MM.1S (cell line): ENCODE data around the gene NOS1.
"Not testable (repeated sequence)": the region's sequence is repeated elsewhere in the genome, so short reads cannot be mapped to it uniquely, and the experiment has no call there.

Source experiments
- EZH2 ChIP-seq: fragments of 300-600 bp; sonication (generic); optimal IDR thresholded peaks from 2 replicates; pipeline ENCODE3; 2017; ENCODE audit warnings: low read depth, mild to moderate bottlenecking, antibody characterized with exemption, low read length, mixed read lengths
- EZH2phosphoT487 ChIP-seq: fragments of 300-600 bp; sonication (generic); IDR thresholded peaks from 2 replicates; pipeline ENCODE4 v1.6.1; 2018; ENCODE audit warnings: antibody characterized with exemption, low read length
- TF ChIP-seq, protein P1 (sequence below): fragments of 300-600 bp; sonication (generic); IDR thresholded peaks from 2 replicates; pipeline ENCODE4 v1.5.1; 2016; ENCODE audit warnings: antibody characterized with exemption, low read length, mixed read lengths

DNA sequence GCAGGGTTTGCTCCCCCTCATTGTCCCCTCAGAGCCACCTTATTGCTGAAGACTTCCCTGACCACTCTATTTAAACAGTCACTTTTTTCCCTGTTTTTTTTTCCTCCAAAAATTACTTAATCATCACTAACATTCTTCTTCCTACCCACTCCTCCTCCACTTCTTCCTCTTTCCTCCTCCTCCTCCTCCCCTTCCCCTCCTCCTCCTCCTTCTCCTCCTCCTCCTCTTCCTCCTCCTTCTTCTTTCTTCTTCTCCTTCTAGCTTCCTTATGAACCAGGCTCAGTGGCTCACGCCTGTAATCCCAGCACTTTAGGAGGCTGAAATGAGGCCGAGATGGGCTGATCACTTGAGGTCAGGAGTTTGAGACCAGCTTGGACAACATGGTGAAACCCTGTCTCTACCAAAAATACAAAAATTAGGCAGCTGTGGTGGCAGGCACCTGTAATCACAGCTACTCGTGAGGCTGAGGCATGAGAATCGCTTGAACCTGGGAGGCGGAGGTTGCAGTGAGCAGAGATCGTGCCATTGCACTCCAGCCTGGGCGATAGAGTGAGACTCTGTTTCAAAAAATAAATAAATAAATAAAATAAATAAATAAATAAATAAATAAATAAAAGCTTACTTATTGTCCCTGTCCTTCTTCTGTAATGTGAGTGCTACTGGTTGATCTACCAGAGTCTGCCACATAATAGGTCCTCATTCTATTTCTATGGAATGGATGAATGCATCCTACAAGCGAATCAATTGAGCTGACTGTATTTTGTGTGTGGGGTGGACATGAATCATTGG lies 161.3 kb downstream of the NOS1 start:
- not testable (repeated sequence) for TF ChIP-seq EZH2, EZH2phosphoT487
- TF ChIP-seq, protein P1, sequence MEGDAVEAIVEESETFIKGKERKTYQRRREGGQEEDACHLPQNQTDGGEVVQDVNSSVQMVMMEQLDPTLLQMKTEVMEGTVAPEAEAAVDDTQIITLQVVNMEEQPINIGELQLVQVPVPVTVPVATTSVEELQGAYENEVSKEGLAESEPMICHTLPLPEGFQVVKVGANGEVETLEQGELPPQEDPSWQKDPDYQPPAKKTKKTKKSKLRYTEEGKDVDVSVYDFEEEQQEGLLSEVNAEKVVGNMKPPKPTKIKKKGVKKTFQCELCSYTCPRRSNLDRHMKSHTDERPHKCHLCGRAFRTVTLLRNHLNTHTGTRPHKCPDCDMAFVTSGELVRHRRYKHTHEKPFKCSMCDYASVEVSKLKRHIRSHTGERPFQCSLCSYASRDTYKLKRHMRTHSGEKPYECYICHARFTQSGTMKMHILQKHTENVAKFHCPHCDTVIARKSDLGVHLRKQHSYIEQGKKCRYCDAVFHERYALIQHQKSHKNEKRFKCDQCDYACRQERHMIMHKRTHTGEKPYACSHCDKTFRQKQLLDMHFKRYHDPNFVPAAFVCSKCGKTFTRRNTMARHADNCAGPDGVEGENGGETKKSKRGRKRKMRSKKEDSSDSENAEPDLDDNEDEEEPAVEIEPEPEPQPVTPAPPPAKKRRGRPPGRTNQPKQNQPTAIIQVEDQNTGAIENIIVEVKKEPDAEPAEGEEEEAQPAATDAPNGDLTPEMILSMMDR, result not testable (repeated sequence)
